CD4-positive, alpha-beta T cell treated with Interleukin-21 for 1 hour (primary cell): ENCODE data around the gene DUS4L.

Source experiments
- DNase-seq: peaks from one replicate; pipeline ENCODE4 v3.0.0-alpha.2; 2020

The DUS4L gene

DNA sequence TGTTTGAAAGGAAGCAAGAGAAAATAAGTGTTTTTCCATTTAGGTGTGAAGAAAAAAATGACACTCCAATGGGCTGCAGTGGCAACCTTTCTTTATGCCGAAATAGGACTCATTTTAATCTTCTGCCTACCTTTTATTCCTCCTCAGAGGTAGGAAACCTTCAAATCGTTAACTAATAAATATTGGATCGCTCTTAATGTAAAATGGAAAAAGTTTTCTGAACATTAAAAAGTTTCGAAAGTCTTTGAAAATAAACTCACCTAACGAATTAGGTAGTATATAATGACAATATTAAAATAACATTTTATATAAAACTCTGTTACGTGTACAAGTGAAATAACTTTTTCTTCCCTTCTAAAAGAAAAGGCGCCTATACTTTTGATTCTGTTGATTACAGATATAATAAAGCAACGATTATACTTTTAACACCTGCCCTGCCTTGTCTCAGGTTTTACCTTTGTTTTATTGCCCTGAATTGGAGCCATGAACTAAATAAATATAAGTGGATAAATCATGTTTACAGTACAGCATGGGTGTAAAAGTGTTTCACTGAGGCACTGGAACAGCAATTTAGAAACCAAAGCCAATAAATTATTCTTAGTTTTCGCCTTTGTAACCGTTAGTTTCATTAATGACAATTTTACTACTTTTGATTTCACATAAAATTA, 17.1 kb downstream of the DUS4L start:
- no peak for DNase-seq

DNA sequence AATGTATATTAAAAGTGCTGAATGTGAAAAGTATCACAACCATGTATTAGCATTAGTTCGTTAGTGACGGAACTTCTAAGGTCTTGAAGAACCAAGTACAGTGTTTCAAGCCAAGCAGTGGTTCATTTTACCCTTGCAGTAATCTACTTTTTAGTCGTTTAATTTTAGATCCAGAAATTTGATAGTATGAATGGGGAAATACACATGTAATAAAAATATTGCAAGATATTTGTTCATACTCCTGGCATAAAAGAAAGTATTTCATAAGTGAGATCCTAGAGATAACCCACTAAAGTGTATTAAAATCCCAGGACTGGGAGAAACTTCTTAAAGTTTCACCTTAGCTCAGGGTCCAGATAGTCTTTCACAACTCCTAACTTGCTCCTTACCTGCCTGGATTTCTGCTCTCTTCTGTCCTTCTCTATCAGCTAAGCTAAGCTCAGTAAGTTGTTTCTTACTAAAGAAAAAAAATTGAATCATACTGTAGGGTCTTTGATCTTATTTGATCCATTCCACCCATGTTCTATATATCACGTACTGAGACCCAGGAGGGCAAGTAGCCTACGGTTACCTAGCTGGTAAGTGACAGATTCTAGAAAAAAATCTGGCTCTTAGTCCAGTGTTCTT, 17.7 kb downstream of the DUS4L start:
- DNase-seq, result no peak

DNA sequence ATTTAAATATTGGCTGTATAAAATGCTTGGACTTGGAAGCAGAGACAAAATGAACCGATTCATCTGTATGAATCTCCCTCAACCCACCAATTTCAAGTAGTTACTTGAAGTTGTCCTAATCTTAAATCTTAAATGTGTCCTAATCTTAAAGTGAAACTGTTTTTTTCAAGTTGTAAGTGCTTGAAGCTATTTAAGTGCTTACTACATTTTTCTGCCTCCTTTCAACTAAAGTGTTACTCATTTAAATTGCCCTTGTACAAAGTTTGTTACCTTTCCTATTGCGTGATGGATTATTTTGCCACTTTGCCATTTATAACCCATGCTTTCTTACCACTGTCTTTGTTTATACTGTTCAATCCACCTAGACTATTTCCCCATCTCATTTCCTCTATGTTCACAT, 19.1 kb downstream of the DUS4L start:
- DNase-seq, result no peak

DNA sequence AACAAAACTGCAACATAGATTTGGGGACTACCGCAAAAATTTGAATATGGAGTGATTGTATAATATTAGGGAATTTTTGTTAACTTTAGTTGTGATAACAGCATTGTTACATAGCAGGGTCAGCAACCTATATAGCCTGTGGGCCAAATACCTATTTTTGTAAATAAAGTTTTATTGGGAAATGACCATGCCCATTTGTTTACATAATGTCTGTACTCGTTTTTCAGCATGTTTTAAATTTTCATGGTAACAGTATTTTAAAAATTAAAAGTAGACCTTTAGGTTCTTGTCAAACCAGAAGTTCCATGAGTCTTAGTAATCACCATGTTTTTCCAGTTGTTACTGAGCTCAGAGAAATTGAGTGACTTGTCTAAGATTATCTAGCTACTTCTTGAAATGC, 20.9 kb downstream of the DUS4L start:
- DNase-seq, result no peak

DNA sequence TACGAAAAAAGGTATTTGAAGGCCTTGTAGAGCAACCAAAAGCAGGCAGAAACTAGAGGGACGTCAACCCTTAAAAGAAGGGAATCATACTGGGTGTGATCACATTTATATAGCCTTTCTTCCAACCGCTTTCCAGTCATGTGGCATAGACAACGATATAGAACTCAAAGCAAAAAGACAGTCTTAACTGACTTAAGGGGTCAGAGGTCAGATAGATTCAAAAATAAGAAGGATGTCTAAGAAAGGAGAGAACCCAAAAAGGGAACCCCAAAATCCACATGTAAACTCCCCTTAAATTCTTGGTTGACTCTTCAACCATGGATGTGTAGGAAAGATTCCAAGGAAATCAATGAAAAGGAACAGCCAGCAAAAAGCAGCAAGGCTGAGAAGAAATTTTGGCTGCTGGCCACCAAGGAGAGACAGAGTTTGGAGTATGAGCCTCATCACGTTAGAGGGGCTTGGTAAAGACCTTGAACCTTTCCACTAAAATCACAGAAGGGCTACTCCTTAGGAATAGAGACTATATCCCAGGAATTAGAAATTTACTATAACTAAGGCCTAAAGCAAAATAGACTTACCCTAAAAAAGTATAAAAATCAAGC, 24.9 kb downstream of the DUS4L start:
- no peak for DNase-seq

DNA sequence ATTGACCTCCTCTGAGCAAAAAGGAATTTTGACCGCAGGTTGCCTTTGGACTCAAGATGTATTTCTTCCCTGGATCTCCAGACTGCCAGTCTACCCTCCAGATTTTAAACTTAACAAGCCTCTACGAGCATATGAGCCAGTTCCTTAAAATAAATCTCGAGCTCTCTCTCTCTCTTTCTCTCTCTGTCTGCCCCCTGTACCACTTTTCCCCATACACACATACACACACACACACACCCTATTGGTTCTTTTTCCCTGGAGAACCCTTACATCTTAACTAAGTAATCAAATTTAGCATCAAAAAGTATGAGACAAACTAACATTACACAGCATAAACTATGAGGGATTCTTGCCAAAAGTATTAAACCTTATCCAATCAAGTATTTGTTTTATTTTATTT, 27.6 kb downstream of the DUS4L start:
- no peak for DNase-seq

DNA sequence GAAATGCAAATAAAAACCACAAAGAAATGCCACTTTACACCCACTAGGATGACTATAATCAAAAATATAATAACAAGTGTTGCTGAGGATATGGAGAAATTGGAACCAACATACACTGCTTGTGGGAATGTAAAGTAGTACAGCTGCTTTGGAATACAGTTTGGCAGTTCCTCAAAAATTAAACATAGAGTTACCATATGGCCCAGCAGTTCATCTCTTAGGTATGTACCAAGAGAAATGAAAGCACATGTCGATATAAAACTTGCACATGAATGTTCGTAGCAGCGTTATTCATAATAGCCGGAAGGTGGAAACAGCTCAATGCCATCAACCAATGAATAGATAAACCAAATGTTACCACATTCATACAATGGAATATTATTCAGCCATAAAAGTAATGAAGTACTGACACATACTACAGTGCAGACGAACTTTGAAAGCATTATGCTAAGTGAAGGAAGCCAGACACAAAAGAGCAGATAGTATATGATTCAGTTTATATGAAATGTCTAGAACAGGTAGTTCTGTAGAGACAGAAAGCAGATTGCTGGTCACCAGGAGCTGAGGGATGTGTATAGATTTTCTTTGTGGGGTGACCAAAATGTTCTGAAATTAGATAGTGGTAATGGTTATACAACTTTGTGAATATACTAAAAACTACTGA, 28.7 kb downstream of the DUS4L start:
- no peak for DNase-seq

DNA sequence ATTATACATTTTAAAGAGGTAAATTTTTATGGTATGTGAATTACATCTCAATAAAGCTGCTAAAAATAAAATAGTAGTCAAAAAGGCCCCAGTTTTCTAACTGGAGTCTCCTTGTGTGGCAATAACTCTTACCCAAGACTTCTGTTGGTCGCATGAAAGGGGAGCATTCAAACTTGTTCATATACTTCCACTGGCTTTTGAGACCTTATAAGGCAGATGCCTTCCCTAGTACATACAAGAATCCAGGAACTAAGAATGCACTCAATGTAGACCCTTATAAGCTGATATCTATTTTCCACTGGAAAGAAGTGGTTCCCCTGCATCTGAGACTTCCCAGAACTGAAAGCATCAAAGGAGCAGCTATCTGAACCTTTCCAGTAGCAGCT, 29.2 kb downstream of the DUS4L start:
- DNase-seq, result no peak

DNA sequence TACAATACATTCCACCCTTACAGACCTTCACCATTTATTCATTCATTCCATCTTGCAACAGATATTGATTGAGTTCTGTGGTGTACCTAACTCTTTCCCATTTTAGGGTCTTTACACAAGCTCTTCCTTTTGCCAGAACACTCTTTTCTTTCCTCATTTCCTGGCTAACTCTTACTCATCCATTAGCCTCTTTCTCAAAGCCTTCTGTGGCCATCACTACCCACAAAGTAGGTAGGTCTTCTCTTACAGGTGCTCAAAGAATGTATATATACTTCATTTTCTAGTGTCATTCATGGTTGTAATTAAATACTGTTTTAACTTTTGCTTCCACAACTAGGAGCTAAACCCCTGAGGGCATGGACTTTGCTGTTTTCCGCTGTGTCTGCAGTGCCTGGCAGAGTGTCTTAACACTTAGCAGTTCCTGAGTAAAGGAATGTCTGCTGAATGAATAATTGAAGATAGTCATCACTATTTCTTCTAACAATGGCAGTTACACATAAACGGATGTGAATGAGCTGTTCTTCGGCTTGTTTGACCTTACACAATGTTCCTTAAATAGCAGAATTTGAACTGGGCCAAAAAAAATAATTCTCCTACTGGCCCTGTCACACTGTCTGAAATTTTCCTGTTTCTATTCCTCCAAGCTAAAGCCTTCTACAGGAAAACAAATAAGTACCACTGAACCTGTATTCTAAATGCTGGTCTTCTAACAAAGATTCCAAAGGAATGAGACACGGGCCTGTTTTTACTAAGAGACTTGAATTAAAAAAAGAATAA, 31.4 kb downstream of the DUS4L start:
- DNase-seq, result no peak

DNA sequence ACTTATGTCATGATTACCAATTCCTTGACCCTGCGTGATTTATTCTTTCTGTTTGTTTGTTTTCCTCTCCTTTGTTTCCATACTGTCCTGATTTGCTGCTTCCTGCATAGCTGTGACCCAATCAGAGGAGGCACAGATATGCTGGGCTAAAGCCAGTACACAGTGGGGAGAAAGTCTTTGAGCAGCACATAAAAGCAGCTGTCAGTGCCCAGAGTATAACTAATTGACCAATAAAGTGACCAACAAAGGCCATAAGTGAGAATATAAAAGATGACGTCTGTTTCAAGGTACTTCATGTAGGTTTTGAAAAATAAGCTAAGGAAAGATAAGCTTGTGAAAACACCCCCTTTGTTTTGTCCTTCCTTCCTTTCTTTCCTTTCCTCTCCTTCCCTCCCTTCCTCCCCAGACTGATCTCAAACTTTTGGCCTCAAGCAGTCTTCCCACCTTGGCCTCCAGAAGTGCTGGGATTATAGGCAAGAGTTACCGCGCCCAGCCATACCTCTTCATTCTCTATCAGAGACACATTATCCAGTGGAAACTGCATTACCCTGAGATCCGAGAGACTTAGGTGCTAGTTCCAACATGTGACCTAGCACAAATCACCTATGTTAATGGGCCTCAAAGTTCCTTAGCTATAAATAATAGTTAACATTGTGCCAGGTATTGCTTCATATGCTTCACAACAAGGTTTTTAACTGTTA, 33.3 kb downstream of the DUS4L start:
- no peak for DNase-seq

DNA sequence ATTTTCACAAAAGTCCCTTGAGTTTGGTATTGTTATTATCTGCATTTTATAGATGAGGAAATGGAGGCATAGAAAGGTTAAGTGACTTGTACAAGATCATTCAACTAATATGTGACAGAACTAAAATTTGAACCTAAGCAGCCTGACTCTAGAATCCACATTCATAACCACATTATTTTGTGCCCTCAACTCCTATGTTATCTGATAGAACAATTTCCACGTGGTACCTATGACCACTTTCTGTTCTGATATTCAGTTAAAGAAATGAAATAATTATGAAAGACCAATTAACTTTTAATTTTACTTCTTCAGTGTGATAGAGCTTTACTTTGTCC, 33.8 kb downstream of the DUS4L start:
- no peak for DNase-seq

DNA sequence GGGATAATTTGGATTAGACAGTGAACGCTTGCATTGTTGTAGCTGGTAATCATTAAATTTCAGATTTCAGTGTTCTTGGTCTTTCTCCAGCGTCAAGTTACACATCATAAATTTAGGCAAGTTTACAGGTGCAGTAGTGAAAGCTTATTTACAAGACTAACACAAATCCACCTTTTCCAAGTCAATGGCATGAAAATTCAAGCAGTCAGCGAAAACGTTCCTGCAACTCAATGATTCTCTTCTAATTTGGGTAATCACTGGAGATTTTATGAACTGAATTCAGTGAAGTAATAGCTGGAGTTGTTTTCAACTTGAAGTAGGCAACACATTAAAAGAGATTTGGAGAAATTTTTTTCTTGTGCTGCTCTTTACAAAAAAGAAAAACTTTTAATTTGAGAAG, 34.2 kb downstream of the DUS4L start:
- no peak for DNase-seq

DNA sequence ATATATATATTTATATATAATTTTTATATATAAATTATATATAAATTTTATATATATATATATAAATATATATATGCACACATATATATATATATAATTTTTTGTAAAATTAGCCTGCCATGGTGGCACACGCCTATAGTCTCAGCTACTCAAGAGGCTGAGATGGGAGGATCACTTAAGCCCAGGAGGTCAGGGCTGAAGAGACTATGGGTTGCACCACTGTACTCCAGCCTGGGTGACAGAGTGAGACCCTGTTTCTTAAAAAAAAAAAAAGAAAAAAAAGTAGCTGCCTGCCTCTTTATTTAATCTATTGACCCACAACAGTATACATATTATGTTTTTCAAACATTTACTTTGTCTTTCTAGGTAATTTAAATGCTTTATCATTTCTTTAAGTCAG, 35.5 kb downstream of the DUS4L start:
- DNase-seq, result no peak

DNA sequence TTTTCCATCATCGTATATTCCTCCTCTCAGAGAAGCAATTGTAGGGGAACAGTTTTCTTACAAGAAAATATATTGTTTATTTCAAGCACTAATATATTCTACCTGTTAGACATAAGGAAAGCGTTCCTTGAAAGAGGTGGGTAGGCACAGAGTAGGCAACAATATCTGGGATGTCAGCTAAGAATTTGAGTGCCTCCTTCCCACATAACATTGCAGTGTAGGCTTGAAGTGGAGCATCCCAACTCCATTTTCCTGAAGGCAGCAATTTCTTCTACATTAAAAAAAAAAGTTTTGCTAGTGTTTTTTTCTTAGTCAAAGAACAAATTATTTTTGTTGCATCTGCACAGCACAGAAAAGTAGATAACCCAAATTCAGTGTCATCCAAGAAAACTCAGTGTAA, 37.0 kb downstream of the DUS4L start:
- no peak for DNase-seq

DNA sequence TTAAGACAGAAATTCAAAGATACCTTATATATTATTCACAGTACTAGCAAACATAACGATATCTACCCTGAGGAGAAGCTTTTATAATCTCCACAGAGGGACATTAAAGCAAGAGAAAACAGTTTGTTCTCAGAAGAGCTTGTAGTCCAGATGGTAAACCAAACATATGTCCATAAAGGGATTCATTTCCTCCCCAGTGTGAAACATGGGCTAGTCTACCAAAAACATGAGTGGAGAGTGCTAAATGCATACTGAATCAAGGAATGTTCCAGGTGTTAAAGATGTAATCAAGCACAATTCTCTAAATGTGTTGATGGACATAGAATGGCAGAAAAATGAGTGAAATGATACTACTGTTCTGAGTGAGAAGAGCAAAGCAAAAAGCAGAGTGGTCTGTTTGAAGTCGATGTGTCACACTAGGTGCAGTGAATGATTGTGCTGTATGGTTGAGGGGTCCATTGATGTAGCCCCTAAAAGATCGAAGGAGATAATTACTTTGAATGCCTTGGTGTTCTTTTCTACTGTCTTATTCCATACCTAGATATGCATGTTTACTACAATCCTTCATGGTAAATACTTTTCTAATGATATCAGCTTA, 41.5 kb downstream of the DUS4L start:
- DNase-seq, result no peak

DNA sequence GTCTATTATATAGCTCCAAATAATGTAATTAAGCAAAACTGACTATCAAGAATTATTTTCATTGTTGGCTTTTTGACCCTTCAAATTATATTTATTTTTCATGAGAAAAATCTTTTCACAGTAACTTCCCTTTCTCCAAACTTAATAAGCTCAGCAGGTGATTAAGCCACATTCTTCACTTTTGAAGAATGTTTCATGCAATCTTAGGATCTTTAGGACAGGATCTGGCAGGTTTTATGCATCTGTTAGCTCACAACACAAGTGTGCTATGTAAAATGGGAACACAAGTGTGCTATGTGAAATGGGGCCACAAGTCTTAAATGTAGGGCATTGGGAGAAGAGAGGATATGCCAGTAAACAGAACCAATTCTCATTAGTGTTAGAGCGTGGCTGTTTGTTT, 42.5 kb downstream of the DUS4L start:
- no peak for DNase-seq

DNA sequence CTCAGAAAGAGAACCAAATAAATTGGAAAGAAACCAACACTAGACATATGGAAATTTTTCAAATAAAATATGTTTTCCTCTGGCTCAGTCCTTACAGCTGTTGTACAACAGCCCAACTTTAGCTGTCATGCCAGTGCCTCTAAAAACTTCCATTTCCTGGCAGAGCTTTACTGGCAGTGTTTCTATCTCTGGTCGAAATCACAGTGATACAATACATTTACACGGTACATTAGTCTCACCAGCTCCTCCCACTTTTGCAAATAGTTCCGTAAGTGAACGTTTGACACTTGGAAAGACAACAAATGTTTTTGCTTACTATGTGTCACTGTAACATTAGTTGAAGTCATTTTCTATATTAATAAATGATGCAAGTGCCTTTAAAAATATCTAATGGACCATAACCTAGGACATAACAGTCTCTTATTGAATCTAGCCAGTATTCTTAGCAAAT, 46.1 kb downstream of the DUS4L start:
- no peak for DNase-seq

DNA sequence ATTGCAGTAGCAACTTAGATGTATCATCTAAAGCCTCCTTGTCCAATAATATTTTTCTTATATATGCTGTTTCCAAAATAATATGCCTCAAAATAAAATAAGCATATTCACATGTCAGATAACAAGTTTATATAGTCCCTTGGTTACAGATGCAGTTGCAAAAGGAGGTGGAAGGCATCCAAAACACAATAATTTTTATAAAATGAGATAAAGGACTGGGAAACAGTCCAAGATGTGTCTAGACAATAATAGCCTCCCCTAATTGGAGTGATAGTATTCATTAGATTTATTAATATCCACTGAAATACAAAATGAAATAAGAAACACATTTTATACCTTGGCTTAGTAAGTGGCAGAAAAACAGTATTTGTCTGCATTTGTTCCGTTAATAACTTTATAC, 46.6 kb downstream of the DUS4L start:
- DNase-seq, result no peak

DNA sequence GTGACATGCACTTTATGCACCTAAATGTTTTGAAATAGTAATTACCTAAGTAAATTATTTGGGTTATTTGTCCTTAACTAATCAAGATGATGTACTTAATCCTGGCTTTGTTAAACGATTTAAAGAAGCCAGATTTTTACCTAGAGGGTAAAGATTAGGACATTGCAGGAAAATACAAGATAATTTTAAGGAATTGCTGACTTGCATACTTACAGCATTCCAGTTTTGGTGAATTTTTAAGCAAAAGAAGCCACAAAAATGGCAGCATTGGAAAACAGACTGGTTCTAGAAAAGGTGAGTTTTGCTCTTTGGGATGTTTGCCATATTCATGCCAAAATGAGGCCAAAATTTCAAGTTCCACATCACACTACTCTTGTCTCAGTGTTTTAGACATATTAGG, 49.7 kb downstream of the DUS4L start:
- DNase-seq, result no peak

DNA sequence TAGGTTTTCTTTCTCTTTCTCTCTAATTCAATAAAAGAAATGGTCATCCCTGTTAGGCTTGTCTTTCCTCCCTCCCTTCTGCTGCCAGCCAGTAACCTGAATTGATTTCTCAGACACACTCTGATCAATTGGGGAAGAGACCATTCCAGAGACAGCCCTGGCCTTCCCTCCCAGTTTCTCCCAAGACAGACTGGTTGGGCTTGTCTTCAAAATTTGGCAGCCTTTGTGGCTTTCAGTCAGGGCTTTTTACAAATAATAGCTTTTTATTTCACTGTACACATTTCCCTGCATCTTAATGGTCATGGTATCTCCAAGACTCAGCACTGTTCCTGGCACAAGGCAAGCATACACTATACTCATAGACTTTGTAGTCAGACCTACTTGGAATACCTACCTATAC, 50.2 kb downstream of the DUS4L start:
- DNase-seq, result no peak

DNA sequence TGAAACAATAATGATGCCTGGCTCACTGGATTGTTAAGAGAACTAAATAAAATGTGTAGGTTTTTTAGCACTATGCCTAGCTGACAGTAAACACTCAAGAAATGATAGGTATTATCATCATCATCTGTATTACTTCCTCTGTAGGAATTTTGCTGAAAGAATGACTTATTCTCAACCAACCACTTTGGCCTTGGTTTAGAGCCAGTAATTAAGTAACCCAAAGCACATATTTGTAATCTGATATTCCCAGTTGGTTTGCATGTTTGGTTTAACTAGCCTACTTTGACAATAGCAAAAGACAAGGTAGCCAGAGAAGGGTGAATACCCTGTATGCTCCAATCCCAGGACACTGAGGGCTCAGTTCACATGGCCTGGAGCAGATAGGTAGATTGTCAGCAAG, 50.7 kb downstream of the DUS4L start:
- no peak for DNase-seq

DNA sequence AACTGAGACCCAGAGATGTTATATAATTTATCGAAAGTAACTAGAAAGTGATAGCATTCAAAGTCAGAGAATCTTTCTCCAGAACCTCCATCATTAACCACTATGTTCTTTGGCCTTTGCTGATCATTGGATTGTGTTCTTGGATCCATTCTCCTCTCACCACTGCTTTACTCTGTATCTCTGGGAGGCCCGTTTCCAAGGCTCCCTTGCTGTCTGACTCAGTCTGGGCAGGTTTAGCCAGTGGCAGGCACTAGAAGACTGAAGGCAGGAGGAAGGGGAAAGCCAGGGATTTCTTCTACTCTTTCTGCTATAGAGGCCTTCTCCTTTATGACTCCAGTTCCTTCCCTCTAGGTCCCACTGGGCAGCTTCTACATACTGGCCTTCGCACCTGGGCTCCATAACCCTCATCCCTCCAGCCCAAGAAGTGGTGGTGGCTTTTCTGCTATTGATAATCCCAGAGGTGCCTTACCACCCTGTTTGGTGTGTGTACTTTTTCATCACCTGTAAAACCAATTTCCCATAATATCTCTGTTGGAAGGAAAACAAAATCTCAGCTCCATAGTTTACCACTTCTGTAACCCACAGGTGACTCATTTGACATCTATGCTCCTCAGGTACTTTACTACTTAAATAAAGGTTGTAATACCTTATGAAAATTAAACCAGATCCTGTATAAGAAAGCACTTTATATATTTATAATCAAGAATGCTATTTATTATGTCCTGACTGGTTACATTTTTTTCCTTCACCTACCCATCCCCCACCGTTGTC, 52.3 kb downstream of the DUS4L start:
- no peak for DNase-seq
